ENCODE results near the gene GRIFIN.

GRIFIN gene

GRCh38 chr7:2498708-2499107 lies 22.5 kb upstream of the GRIFIN start:
- no peak for DNase-seq (ENCODE audit: low read depth in 2 of 2)

- no peak for DNase-seq (ENCODE audit: low read depth in 2 of 2)
These were observed 21.5 kb upstream of the GRIFIN start for GRCh38 chr7:2497500-2498336.

- no peak for DNase-seq (ENCODE audit: low read depth in 2 of 2)
These were observed 20.9 kb upstream of the GRIFIN start for GRCh38 chr7:2497065-2497464.

GRCh38 chr7:2496375-2496774 lies 20.2 kb upstream of the GRIFIN start:
- no peak for DNase-seq (ENCODE audit: low read depth in 2 of 2)

GRCh38 chr7:2495418-2496299 lies 19.5 kb upstream of the GRIFIN start:
- DNase-seq (ENCODE audit: low read depth in 2 of 2) = no peak

GRCh38 chr7:2494191-2495130 lies 18.3 kb upstream of the GRIFIN start:
- no peak for DNase-seq (ENCODE audit: low read depth in 2 of 2)

- no peak for DNase-seq (ENCODE audit: low read depth in 2 of 2)
These were observed 17.3 kb upstream of the GRIFIN start for GRCh38 chr7:2493205-2494164.

- DNase-seq (ENCODE audit: low read depth in 2 of 2) = no peak
These were observed 15.8 kb upstream of the GRIFIN start for GRCh38 chr7:2492038-2492437.

GRCh38 chr7:2490181-2490651 lies 14.0 kb upstream of the GRIFIN start:
- DNase-seq (ENCODE audit: low read depth in 2 of 2) = no peak

- DNase-seq (ENCODE audit: low read depth in 2 of 2) = no peak
These were observed 12.5 kb upstream of the GRIFIN start for GRCh38 chr7:2488681-2489080.

GRCh38 chr7:2488272-2488645 lies 12.1 kb upstream of the GRIFIN start:
- no peak for DNase-seq (ENCODE audit: low read depth in 2 of 2)

GRCh38 chr7:2487586-2488271 lies 11.5 kb upstream of the GRIFIN start:
- peak in 1 of 2 experiments; percentile 26 for DNase-seq (ENCODE audit: low read depth in 2 of 2)

GRCh38 chr7:2484868-2485267 lies 8.7 kb upstream of the GRIFIN start:
- DNase-seq (ENCODE audit: low read depth in 2 of 2) = no peak

GRCh38 chr7:2483494-2483893 lies 7.3 kb upstream of the GRIFIN start:
- no peak for DNase-seq (ENCODE audit: low read depth in 2 of 2)

- no peak for DNase-seq (ENCODE audit: low read depth in 2 of 2)
These were observed 6.7 kb upstream of the GRIFIN start for GRCh38 chr7:2482725-2483451.

- DNase-seq (ENCODE audit: low read depth in 2 of 2) = no peak
These were observed 5.0 kb upstream of the GRIFIN start for GRCh38 chr7:2481195-2481594.

GRCh38 chr7:2480070-2480408 lies 3.8 kb upstream of the GRIFIN start:
- DNase-seq (ENCODE audit: low read depth in 2 of 2) = no peak

GRCh38 chr7:2479276-2480069 lies 3.3 kb upstream of the GRIFIN start:
- DNase-seq (ENCODE audit: low read depth in 2 of 2) = no peak
